H1 (cell line): ENCODE measurements around the gene PARD3. TPM values are rescaled to one million over a fixed set of nuclear protein-coding genes. Genes with fewer than 3 reads are reported as not detected.

Experiments
- CTCF ChIA-PET: fragments of 300-600 bp; sonication (Branson Sonifier 250); formaldehyde crosslinking; loops from one replicate; lab custom pipeline; 2021; ENCODE audit not compliant: partially characterized antibody; lab: Charles Lee
- POLR2A ChIA-PET: fragments of 300-600 bp; sonication (Branson Sonifier 250); formaldehyde crosslinking; loops from one replicate; lab custom pipeline; 2021; ENCODE audit warnings: inconsistent platforms; ENCODE audit not compliant: partially characterized antibody; lab: Charles Lee
- DNase-seq, 2 experiments: peaks; one replicate each; pipeline versions ENCODE4 v3.0.0 to v3.0.0-alpha.2; 2010 to 2022; ENCODE audit warnings: low spot score in 2 of 2, low read depth in 1 of 2, mixed read lengths in 1 of 2
- FAIRE-seq: peaks from 2 replicates; lab custom pipeline; 2011; peaks lifted over from hg19 to GRCh38; lab: Jason Lieb, UNC
- H2AFZ ChIP-seq: 2 replicates; pipeline ENCODE4 v1.8.1; 2012; ENCODE audit warnings: low read length, inconsistent platforms
- H2AK5ac ChIP-seq: 2 replicates; pipeline ENCODE4 v1.6.1; 2013; ENCODE audit warnings: low read depth, low read length
- H2BK120ac ChIP-seq: replicated peaks from 2 replicates; pipeline ENCODE3; 2013; ENCODE audit warnings: low read depth, low read length, inconsistent platforms
- H2BK12ac ChIP-seq: 2 replicates; pipeline ENCODE4 v1.6.1; 2013; ENCODE audit warnings: low read depth, low read length
- H2BK15ac ChIP-seq: 2 replicates; pipeline ENCODE4 v1.6.1; 2013; ENCODE audit warnings: low read length
- H2BK20ac ChIP-seq: 2 replicates; pipeline ENCODE4 v1.6.1; 2013; ENCODE audit warnings: low read length
- H2BK5ac ChIP-seq: 2 replicates; pipeline ENCODE4 v1.6.1; 2013; ENCODE audit warnings: low read depth, low read length
- H3K14ac ChIP-seq: 2 replicates; pipeline ENCODE4 v1.6.1; 2013; ENCODE audit warnings: inconsistent platforms; ENCODE audit not compliant: insufficient read length
- H3K18ac ChIP-seq: 2 replicates; pipeline ENCODE4 v1.6.1; 2013; ENCODE audit warnings: low read length; ENCODE audit errors: extremely low read depth
- H3K23ac ChIP-seq: 2 replicates; pipeline ENCODE4 v1.6.1; 2013; ENCODE audit warnings: inconsistent platforms; ENCODE audit not compliant: insufficient read length
- H3K23me2 ChIP-seq: 2 replicates; pipeline ENCODE4 v1.6.1; 2013; ENCODE audit warnings: low read depth, low read length
- H3K27ac ChIP-seq: 2 replicates; pipeline ENCODE4 v1.6.1; 2011; ENCODE audit warnings: low read depth, low read length, inconsistent platforms
- H3K27me3 ChIP-seq, 4 experiments: replicated peaks in 1 of 4; 1 replicate in 1 of 4; 2 replicates in 3 of 4; pipeline versions ENCODE4 v1.6.1 to v1.8.1; 2011 to 2013; ENCODE audit warnings: low read length in 3 of 4, mild to moderate bottlenecking in 3 of 4, inconsistent platforms in 2 of 4, mixed read lengths in 2 of 4, moderate library complexity in 1 of 4; ENCODE audit not compliant: control insufficient read depth in 3 of 4, insufficient read depth in 3 of 4; ENCODE audit errors: extremely low read depth in 1 of 4
- H3K36me3 ChIP-seq, 4 experiments: 2 replicates each; pipeline versions ENCODE4 v1.6.1 to v1.8.1; 2011 to 2013; ENCODE audit warnings: mild to moderate bottlenecking in 4 of 4, low read length in 3 of 4, moderate library complexity in 2 of 4, control low read depth in 1 of 4, inconsistent platforms in 1 of 4; ENCODE audit not compliant: insufficient read depth in 4 of 4, control insufficient read depth in 2 of 4
- H3K4ac ChIP-seq: replicated peaks from 2 replicates; pipeline ENCODE3; 2013; ENCODE audit warnings: low read length, low read depth, mixed read lengths, inconsistent platforms; ENCODE audit not compliant: insufficient read length
- H3K4me1 ChIP-seq, 4 experiments: replicated peaks in 1 of 4; 1 replicate in 1 of 4; 2 replicates in 3 of 4; pipeline versions ENCODE4 v1.6.1 to v1.8.1; 2011 to 2013; ENCODE audit warnings: low read length in 3 of 4, inconsistent platforms in 2 of 4, mixed read lengths in 1 of 4; ENCODE audit not compliant: insufficient read depth in 4 of 4, control insufficient read depth in 3 of 4
- H3K4me2 ChIP-seq, 2 experiments: 2 replicates each; pipeline versions ENCODE4 v1.6.1 to v1.8.1; 2011 to 2013; ENCODE audit warnings: low read depth in 2 of 2, low read length in 2 of 2, control low read depth in 1 of 2, inconsistent platforms in 1 of 2, mild to moderate bottlenecking in 1 of 2; ENCODE audit not compliant: insufficient read depth in 1 of 2
- H3K4me3 ChIP-seq, 4 experiments: fragments of 200-600, 300-600 bp in 1 of 4; sonication (generic), shearing (Covaris generic), sonication (Bioruptor Twin) in 1 of 4; 2 replicates each; pipeline versions ENCODE4 v1.5.1 to v1.8.1; 2011 to 2016; ENCODE audit warnings: low read length in 4 of 4, low read depth in 3 of 4, control low read depth in 2 of 4, inconsistent platforms in 2 of 4, mild to moderate bottlenecking in 2 of 4, mixed read lengths in 1 of 4, moderate library complexity in 1 of 4; ENCODE audit not compliant: insufficient read depth in 2 of 4; ENCODE audit errors: extremely low read depth in 1 of 4
- H3K56ac ChIP-seq: replicated peaks from 2 replicates; pipeline ENCODE3; 2013; ENCODE audit warnings: low read depth, mild to moderate bottlenecking, mixed read lengths, low read length, inconsistent platforms; ENCODE audit not compliant: insufficient read length
- H3K79me1 ChIP-seq: 2 replicates; pipeline ENCODE4 v1.6.1; 2013; ENCODE audit warnings: low read depth, low read length, control low read depth
- H3K79me2 ChIP-seq, 2 experiments: 2 replicates each; pipeline versions ENCODE4 v1.6.1 to v1.8.1; 2012 to 2013; ENCODE audit warnings: low read length in 2 of 2, mild to moderate bottlenecking in 2 of 2, inconsistent platforms in 1 of 2; ENCODE audit not compliant: insufficient read depth in 2 of 2, control insufficient read depth in 1 of 2
- H3K9ac ChIP-seq, 4 experiments: replicated peaks in 1 of 4; 1 replicate in 1 of 4; 2 replicates in 3 of 4; pipeline versions ENCODE4 v1.6.1 to v1.8.1; 2011 to 2013; ENCODE audit warnings: low read depth in 3 of 4, low read length in 3 of 4, control low read depth in 2 of 4, mild to moderate bottlenecking in 2 of 4, moderate library complexity in 2 of 4, inconsistent platforms in 1 of 4; ENCODE audit errors: extremely low read depth in 1 of 4
- H3K9me3 ChIP-seq, 2 experiments: 2 replicates each; pipeline versions ENCODE4 v1.6.1 to v1.8.1; 2012 to 2013; ENCODE audit warnings: mild to moderate bottlenecking in 2 of 2, moderate library complexity in 2 of 2, control low read depth in 1 of 2, inconsistent platforms in 1 of 2, low read depth in 1 of 2, low read length in 1 of 2, mixed read lengths in 1 of 2; ENCODE audit not compliant: insufficient read depth in 2 of 2
- H4K20me1 ChIP-seq, 2 experiments: replicated peaks in 1 of 2; 2 replicates each; pipeline versions ENCODE3 to v1.8.1; 2011 to 2013; ENCODE audit warnings: inconsistent platforms in 2 of 2, low read length in 2 of 2, mild to moderate bottlenecking in 1 of 2; ENCODE audit not compliant: insufficient read depth in 2 of 2, control insufficient read depth in 1 of 2
- H4K5ac ChIP-seq: 2 replicates; pipeline ENCODE4 v1.6.1; 2013; ENCODE audit warnings: low read length, low read depth, mixed read lengths, inconsistent platforms; ENCODE audit not compliant: insufficient read length
- H4K8ac ChIP-seq: 2 replicates; pipeline ENCODE4 v1.8.0; 2013; ENCODE audit warnings: mild to moderate bottlenecking, moderate library complexity, low read length, inconsistent platforms; ENCODE audit not compliant: insufficient read depth; ENCODE audit errors: extremely low read depth
- H4K91ac ChIP-seq: replicated peaks from 2 replicates; pipeline ENCODE3; 2013; ENCODE audit warnings: low read length, mixed read lengths, inconsistent platforms; ENCODE audit not compliant: insufficient read length
- CREB1 ChIP-seq: IDR thresholded peaks from 2 replicates; pipeline ENCODE4 v1.6.1; 2012; ENCODE audit warnings: inconsistent platforms
- EP300 ChIP-seq, 2 experiments: IDR thresholded peaks; 1 replicate in 1 of 2; 2 replicates in 1 of 2; pipeline ENCODE4 v1.6.1; 2011 to 2012; ENCODE audit warnings: low read depth in 2 of 2, low read length in 2 of 2, mild to moderate bottlenecking in 2 of 2, borderline replicate concordance in 1 of 2, inconsistent platforms in 1 of 2, moderate library complexity in 1 of 2
- NANOG ChIP-seq: IDR thresholded peaks from 2 replicates; pipeline ENCODE4 v1.6.1; 2011; ENCODE audit warnings: low read length, low read depth, mild to moderate bottlenecking, inconsistent platforms; ENCODE audit not compliant: insufficient read depth, poor library complexity, severe bottlenecking
- RFX5 ChIP-seq: IDR thresholded peaks from 2 replicates; pipeline ENCODE4 v1.6.1; 2011; ENCODE audit warnings: low read depth, low read length, improper control_type of control experiment, borderline replicate concordance
- WGBS, 2 experiments: shearing (Covaris generic) in 1 of 2; methylation state at CpG; one replicate each; pipeline versions ENCODE4 v1.1.6 to v1.1.7; 2013 to 2015; ENCODE audit warnings: low lambda C conversion rate in 2 of 2, mixed read lengths in 2 of 2, inconsistent platforms in 1 of 2, low coverage in 1 of 2, missing lambda C conversion rate in 1 of 2; ENCODE audit not compliant: insufficient replicate concordance in 2 of 2, insufficient coverage in 1 of 2, insufficient read length in 1 of 2; ENCODE audit errors: extremely low coverage in 1 of 2, missing lambda C conversion rate in 1 of 2; 5-methylcytosine and 5-hydroxymethylcytosine counted together
- polyA plus RNA-seq, 7 experiments: library from polyadenylated mRNA; depleted of rRNA in 3 of 7; stranded (reverse) in 5 of 7; unstranded in 2 of 7; fragments of >200 nt in 5 of 7; fragments of 200-250 nt in 2 of 7; gene quantifications; 1 replicate in 5 of 7; 2 replicates in 1 of 7; 4 replicates in 1 of 7; pipeline versions ENCODE4 v1.2.1 to v1.2.3, GENCODE V29; 2011 to 2013; ENCODE audit warnings: missing spikeins in 2 of 7, mixed read lengths in 2 of 7
- total RNA-seq: library from RNA; stranded (reverse); fragmentation: NEBNext Ultra II Directional; extraction: Animal tissue kit (Norgen Biotek cat#: 25700); gene quantifications from 2 replicates; pipeline ENCODE4 v1.2.1, GENCODE V29; 2021

The PARD3 gene
- total and polyA plus RNA-seq, 2 of the 8 experiments (the other 6 are each of a cell fraction or from before 2014, with no cell fraction given) = 19.7 to 49.1 TPM

DNA sequence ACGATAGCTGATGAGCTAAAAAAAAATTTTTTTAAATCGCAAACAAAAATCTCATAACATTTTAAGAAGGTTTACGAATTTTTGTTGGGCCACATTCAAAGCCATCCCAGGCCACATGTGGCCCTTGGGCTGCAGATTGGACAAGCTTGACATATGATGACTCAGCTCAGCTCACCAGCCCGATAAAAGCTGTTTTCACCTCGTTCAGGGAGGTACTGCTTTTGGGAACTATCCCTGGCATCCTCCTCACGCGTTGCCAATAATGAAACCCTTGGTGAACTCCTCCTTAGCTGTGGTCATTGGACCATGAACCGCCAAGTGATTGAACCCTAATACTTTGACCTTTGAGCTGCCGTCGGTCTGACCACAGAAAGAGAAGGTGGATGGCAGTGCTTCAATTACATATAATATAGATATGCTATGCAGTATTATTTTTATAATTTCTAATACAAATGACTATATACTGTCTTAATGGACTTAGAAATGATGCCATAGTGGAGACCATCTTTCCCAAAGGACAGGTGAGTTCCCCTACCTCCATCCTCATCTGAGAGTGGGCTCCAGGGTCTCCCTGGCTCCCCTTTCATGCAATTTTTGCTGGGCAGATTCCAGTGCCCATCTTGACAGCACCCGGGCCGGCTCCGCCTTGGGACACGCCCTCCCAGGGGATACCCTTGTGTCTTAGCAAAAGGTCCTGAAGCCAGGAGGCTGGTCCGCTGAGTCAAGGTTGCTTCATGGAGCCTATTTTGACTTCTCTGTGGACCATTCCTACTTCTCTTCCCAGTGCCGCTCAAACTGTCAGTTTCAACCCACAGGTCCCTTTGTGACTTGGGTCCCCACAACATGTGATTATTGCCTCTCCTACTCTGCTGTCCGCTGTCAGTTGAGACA is 707.2 kb downstream of the PARD3 start:
- DNase-seq (no peak), FAIRE-seq (no peak)
- Histone ChIP-seq H3K4me3 (no peak overlapping the region), H3K4ac (no peak overlapping the region), H3K23me2 (0 out of 2 replicates have a peak, but pooled peaks cover 2% of the 10 kb centered on the region), H2AFZ (no peak overlapping the region), H3K79me1 (no peaks in the 10 kb centered on the region), H4K91ac (no peak overlapping the region), H4K5ac (no peak overlapping the region), H3K27me3 (no peaks in the 10 kb centered on the region), H3K14ac (no peak overlapping the region), H3K4me2 (no peak overlapping the region), H3K9me3 (no peaks in the 10 kb centered on the region), H3K23ac (no peak overlapping the region), H2BK15ac (no peak overlapping the region), H2AK5ac (no peak overlapping the region), H3K18ac (no peak overlapping the region), H4K20me1 (no peaks in the 10 kb centered on the region), H2BK20ac (no peak overlapping the region), H3K56ac (no peak overlapping the region), H3K9ac (no peak overlapping the region), H2BK12ac (no peak overlapping the region), H3K27ac (no peak overlapping the region), H2BK120ac (no peak overlapping the region), H3K36me3 (no peaks in the 10 kb centered on the region), H2BK5ac (no peak overlapping the region), H3K4me1 (peaks cover 0 to 3% (median 1%) of the 10 kb centered on the region in 4 experiments; a peak in 2 of 7 replicates), H3K79me2 (no peaks in the 10 kb centered on the region), H4K8ac (no peak overlapping the region)
- TF ChIP-seq CREB1 = no peak
- no peak for TF ChIP-seq EP300 (IDR thresholded peaks at IDR 0.05; ENCODE audit: borderline replicate concordance in 1 of 2, low read depth in 2 of 2, low read length in 2 of 2)
- no peak for TF ChIP-seq RFX5
- TF ChIP-seq NANOG = no peak
- POLR2A ChIA-PET = no interaction called here
- WGBS, 2 experiments = 96% methylated on average over 17 of the region's 17 CpGs; no CpG with 5 or more reads in 1 of the 2 experiments
- CTCF ChIA-PET = no interaction called here
